Rectal smooth muscle tissue (tissue), 1 donor: ENCODE results near the gene SYT13.
"Not testable (repeated sequence)": the region's sequence is repeated elsewhere in the genome, so short reads cannot be mapped to it uniquely, and the experiment has no call there.

Experiments
- H3K27ac ChIP-seq: one replicate; pipeline ENCODE4 v1.7.0; 2013; ENCODE audit warnings: low read depth, low read length, inconsistent platforms
- H3K27me3 ChIP-seq: one replicate; pipeline ENCODE4 v1.7.0; 2013; ENCODE audit warnings: low read length; ENCODE audit not compliant: control insufficient read depth, insufficient read depth
- H3K36me3 ChIP-seq: one replicate; pipeline ENCODE4 v1.7.0; 2013; ENCODE audit warnings: low read length; ENCODE audit not compliant: control insufficient read depth, insufficient read depth
- H3K4me1 ChIP-seq: one replicate; pipeline ENCODE4 v1.7.0; 2013; ENCODE audit warnings: low read length; ENCODE audit not compliant: control insufficient read depth, insufficient read depth
- H3K4me3 ChIP-seq: one replicate; pipeline ENCODE4 v1.7.0; 2013; ENCODE audit warnings: low read length
- H3K9ac ChIP-seq: one replicate; pipeline ENCODE4 v1.7.0; 2013; ENCODE audit warnings: low read length

Gene SYT13

GRCh38 chr11:45249372-45249771, 36.8 kb downstream of the SYT13 start:
- H3K4me1 ChIP-seq, H3K4me3 ChIP-seq, H3K27me3 ChIP-seq, H3K27ac ChIP-seq, H3K9ac ChIP-seq, H3K36me3 ChIP-seq: not testable (repeated sequence)

- Histone ChIP-seq H3K27ac (no peak overlapping the region), H3K27me3 (no peaks in the 10 kb centered on the region), H3K4me3 (no peak overlapping the region), H3K36me3 (no peaks in the 10 kb centered on the region), H3K9ac (no peak overlapping the region), H3K4me1 (no peaks in the 10 kb centered on the region)
These were observed 37.6 kb downstream of the SYT13 start for GRCh38 chr11:45248501-45249011.

- no peak overlapping the region for H3K9ac ChIP-seq
- no peaks in the 10 kb centered on the region for H3K27me3 ChIP-seq
These were observed 38.7 kb downstream of the SYT13 start for GRCh38 chr11:45247433-45247832.

GRCh38 chr11:45246241-45246640, 39.9 kb downstream of the SYT13 start:
- Histone ChIP-seq H3K9ac (no peak overlapping the region), H3K4me3 (no peak overlapping the region), H3K36me3 (no peaks in the 10 kb centered on the region), H3K27me3 (no peaks in the 10 kb centered on the region), H3K27ac (no peak overlapping the region), H3K4me1 (no peaks in the 10 kb centered on the region)

More at GRCh38 chr11:45247433-45247832, 38.7 kb downstream of the SYT13 start:
- no peak overlapping the region for H3K4me3 ChIP-seq
- H3K4me1 ChIP-seq = no peaks in the 10 kb centered on the region
- no peak overlapping the region for H3K27ac ChIP-seq
- H3K36me3 ChIP-seq = no peaks in the 10 kb centered on the region

GRCh38 chr11:45245218-45246045, 40.7 kb downstream of the SYT13 start:
- Histone ChIP-seq H3K4me3 (no peak overlapping the region), H3K27me3 (no peaks in the 10 kb centered on the region), H3K27ac (no peak overlapping the region), H3K36me3 (no peaks in the 10 kb centered on the region), H3K9ac (no peak overlapping the region), H3K4me1 (no peaks in the 10 kb centered on the region)

GRCh38 chr11:45243967-45244366, 42.2 kb downstream of the SYT13 start:
- Histone ChIP-seq H3K36me3 (no peaks in the 10 kb centered on the region), H3K4me1 (no peaks in the 10 kb centered on the region), H3K27me3 (no peaks in the 10 kb centered on the region), H3K9ac (no peak overlapping the region), H3K4me3 (no peak overlapping the region), H3K27ac (no peak overlapping the region)

- H3K36me3 ChIP-seq = no peaks in the 10 kb centered on the region
- H3K27me3 ChIP-seq = no peaks in the 10 kb centered on the region
- H3K9ac ChIP-seq = no peak overlapping the region
- no peak overlapping the region for H3K27ac ChIP-seq
- H3K4me3 ChIP-seq = no peak overlapping the region
- H3K4me1 ChIP-seq = no peaks in the 10 kb centered on the region
These were observed 46.4 kb downstream of the SYT13 start for GRCh38 chr11:45239733-45240132.

GRCh38 chr11:45238724-45239123, 47.4 kb downstream of the SYT13 start:
- H3K9ac ChIP-seq = no peak overlapping the region
- no peak overlapping the region for H3K4me3 ChIP-seq
- no peaks in the 10 kb centered on the region for H3K4me1 ChIP-seq
- no peaks in the 10 kb centered on the region for H3K27me3 ChIP-seq
- no peaks in the 10 kb centered on the region for H3K36me3 ChIP-seq
- no peak overlapping the region for H3K27ac ChIP-seq

GRCh38 chr11:45237711-45238315, 48.3 kb downstream of the SYT13 start:
- Histone ChIP-seq H3K4me1 (no peaks in the 10 kb centered on the region), H3K27me3 (no peaks in the 10 kb centered on the region)

GRCh38 chr11:45234306-45235006, 51.7 kb downstream of the SYT13 start:
- H3K36me3 ChIP-seq = no peaks in the 10 kb centered on the region
- no peak overlapping the region for H3K4me3 ChIP-seq
- H3K27me3 ChIP-seq = no peaks in the 10 kb centered on the region
- H3K27ac ChIP-seq = no peak overlapping the region
- H3K9ac ChIP-seq = no peak overlapping the region
- H3K4me1 ChIP-seq = no peaks in the 10 kb centered on the region

More at GRCh38 chr11:45237711-45238315, 48.3 kb downstream of the SYT13 start:
- H3K4me3 ChIP-seq = no peak overlapping the region
- no peak overlapping the region for H3K9ac ChIP-seq
- no peaks in the 10 kb centered on the region for H3K36me3 ChIP-seq
- no peak overlapping the region for H3K27ac ChIP-seq

- Histone ChIP-seq H3K4me3 (no peak overlapping the region), H3K4me1 (no peaks in the 10 kb centered on the region), H3K27me3 (no peaks in the 10 kb centered on the region), H3K27ac (no peak overlapping the region), H3K9ac (no peak overlapping the region), H3K36me3 (no peaks in the 10 kb centered on the region)
These were observed 52.4 kb downstream of the SYT13 start for GRCh38 chr11:45233804-45234170.

GRCh38 chr11:45233121-45233803, 52.9 kb downstream of the SYT13 start:
- Histone ChIP-seq H3K9ac (no peak overlapping the region), H3K27me3 (no peaks in the 10 kb centered on the region), H3K27ac (no peak overlapping the region), H3K4me3 (no peak overlapping the region), H3K36me3 (no peaks in the 10 kb centered on the region), H3K4me1 (no peaks in the 10 kb centered on the region)
